Measurements from ENCODE around the gene TEX38.

GRCh38 chr1:46647611-46648010 is 24.0 kb upstream of the TEX38 start:
- TF ChIP-seq CTCF (conservative IDR thresholded peaks at IDR 0.05; ENCODE audit: low read length) (no peak), EZH2phosphoT487 (IDR thresholded peaks at IDR 0.05; ENCODE audit: borderline replicate concordance, low read depth, low read length) (no peak)

All from OCI-LY7 (cell line).